Fibroblast of mammary gland (primary cell): Measurements from ENCODE around the gene MOCOS.
A peak's percentile ranks its signal among the peaks of the same experiment; 100 is the strongest.

ENCODE experiments used
- DNase-seq: peaks from one replicate; pipeline ENCODE4 v3.0.0-alpha.2; 2010; ENCODE audit warnings: low read depth
- H3K4me3 ChIP-seq: 2 replicates; pipeline ENCODE4 v1.5.1; 2011; ENCODE audit warnings: low read depth, mild to moderate bottlenecking, low read length, moderate library complexity; ENCODE audit not compliant: control insufficient read depth
- CTCF ChIP-seq: conservative IDR thresholded peaks from 2 replicates; pipeline ENCODE4 v1.5.1; 2011; ENCODE audit warnings: low read depth, low read length, inconsistent platforms; ENCODE audit not compliant: control insufficient read depth, insufficient read depth

MOCOS gene

GRCh38 chr18:36314754-36315153 is 127.5 kb downstream of the MOCOS start:
- H3K4me3 ChIP-seq = no peak overlapping the region
- DNase-seq = peak; percentile 96
- no peak for TF ChIP-seq CTCF

- TF ChIP-seq CTCF = no peak
- no peak overlapping the region for H3K4me3 ChIP-seq
- DNase-seq = peak; percentile 67
Measured at GRCh38 chr18:36315736-36316135, 128.4 kb downstream of the MOCOS start.

GRCh38 chr18:36316246-36316645 is 128.9 kb downstream of the MOCOS start:
- no peak overlapping the region for H3K4me3 ChIP-seq
- DNase-seq = peak; percentile 38
- no peak for TF ChIP-seq CTCF
